GM10266 (cell line): ENCODE data around the gene HOXA10.

Source experiments
- DNase-seq: peaks from one replicate; pipeline ENCODE4 v3.0.0; 2012; ENCODE audit errors: extremely low spot score
- CTCF ChIP-seq: IDR thresholded peaks from 2 replicates; pipeline ENCODE4 v1.5.1; 2012; ENCODE audit warnings: mild to moderate bottlenecking, low read depth; ENCODE audit not compliant: control insufficient read depth, insufficient read depth; ENCODE audit errors: missing control alignments

Gene HOXA10

GRCh38 chr7:27183682-27184336, 9.7 kb upstream of the HOXA10 start:
- DNase-seq: no peak
- TF ChIP-seq CTCF: no peak

GRCh38 chr7:27182861-27183681, 9.0 kb upstream of the HOXA10 start:
- TF ChIP-seq CTCF: no peak
- no peak for DNase-seq

GRCh38 chr7:27182285-27182841, 8.2 kb upstream of the HOXA10 start:
- DNase-seq: no peak
- TF ChIP-seq CTCF: no peak

- TF ChIP-seq CTCF: no peak
- DNase-seq: no peak
Observed at GRCh38 chr7:27181795-27182275, 7.7 kb upstream of the HOXA10 start.

GRCh38 chr7:27180431-27181420, 6.6 kb upstream of the HOXA10 start:
- DNase-seq: no peak
- TF ChIP-seq CTCF: no peak

GRCh38 chr7:27179503-27180430, 5.6 kb upstream of the HOXA10 start:
- DNase-seq: peak; percentile 86

More at GRCh38 chr7:27179503-27180430, 5.6 kb upstream of the HOXA10 start:
- TF ChIP-seq CTCF: peak; percentile 77
